GM18861 (cell line): ENCODE results near the gene DDIT3.
A peak's percentile ranks its signal among the peaks of the same experiment; 100 is the strongest.

Experiments used
- ATAC-seq: cut with Tn5 transposase; IDR thresholded peaks from one replicate; pipeline ENCODE4 v1.9.1; 2021; ENCODE audit not compliant: unreplicated experiment

Gene DDIT3

GRCh38 chr12:57547288-57548012, 27.1 kb upstream of the DDIT3 start:
- no peak for ATAC-seq

GRCh38 chr12:57546438-57547287, 26.3 kb upstream of the DDIT3 start, which contains the start of gene DCTN2:
Gene DCTN2 (minus strand): TSS chr12:57547192. CDS start chr12:57547063, 129 bp downstream.
- peak; percentile 99 for ATAC-seq

GRCh38 chr12:57545809-57546437, 25.6 kb upstream of the DDIT3 start:
- no peak for ATAC-seq

- ATAC-seq, result no peak
Observed at GRCh38 chr12:57543581-57543980, 23.3 kb upstream of the DDIT3 start.

- no peak for ATAC-seq
Observed at GRCh38 chr12:57541717-57542116, 21.4 kb upstream of the DDIT3 start.

- ATAC-seq, result no peak
Observed at GRCh38 chr12:57541001-57541400, 20.7 kb upstream of the DDIT3 start.

GRCh38 chr12:57539134-57539768, 18.9 kb upstream of the DDIT3 start:
- ATAC-seq, result no peak

GRCh38 chr12:57536597-57536942, 16.3 kb upstream of the DDIT3 start:
- ATAC-seq, result no peak

- no peak for ATAC-seq
Observed at GRCh38 chr12:57535764-57536596, 15.7 kb upstream of the DDIT3 start.

- ATAC-seq, result no peak
Observed at GRCh38 chr12:57534991-57535543, 14.8 kb upstream of the DDIT3 start.

- no peak for ATAC-seq
Observed at GRCh38 chr12:57534250-57534649, 13.9 kb upstream of the DDIT3 start.

- no peak for ATAC-seq
Observed at GRCh38 chr12:57533108-57533507, 12.8 kb upstream of the DDIT3 start.

- ATAC-seq, result no peak
Observed at GRCh38 chr12:57531836-57532235, 11.5 kb upstream of the DDIT3 start.

GRCh38 chr12:57530396-57531142, 10.3 kb upstream of the DDIT3 start:
- no peak for ATAC-seq

GRCh38 chr12:57529831-57530230, 9.5 kb upstream of the DDIT3 start:
- no peak for ATAC-seq

GRCh38 chr12:57528831-57529555, 8.7 kb upstream of the DDIT3 start:
- ATAC-seq, result no peak

GRCh38 chr12:57528176-57528575, 7.9 kb upstream of the DDIT3 start:
- no peak for ATAC-seq

- ATAC-seq, result no peak
Observed at GRCh38 chr12:57527184-57527583, 6.9 kb upstream of the DDIT3 start.
